Progenitor cell of endocrine pancreas (in vitro differentiated cells): ENCODE measurements around the gene LRP2. TPM values are rescaled to one million over a fixed set of nuclear protein-coding genes. Genes with fewer than 3 reads are reported as not detected.

Source experiments
- DNase-seq: peaks from one replicate; pipeline ENCODE4 v3.0.0; 2021; ENCODE audit warnings: low spot score; ENCODE audit not compliant: unreplicated experiment
- H3K27ac Mint-ChIP-seq: 2 replicates; pipeline ENCODE4 v1.8.0; 2021; ENCODE audit warnings: mild to moderate bottlenecking, moderate library complexity, mixed read lengths
- H3K27me3 Mint-ChIP-seq: 2 replicates; pipeline ENCODE4 v1.8.0; 2021; ENCODE audit warnings: mixed read lengths
- H3K36me3 Mint-ChIP-seq: 2 replicates; pipeline ENCODE4 v1.8.0; 2022; ENCODE audit warnings: mixed read lengths; ENCODE audit not compliant: insufficient read depth
- H3K4me1 Mint-ChIP-seq: 2 replicates; pipeline ENCODE4 v1.8.0; 2021; ENCODE audit warnings: low read depth, mixed read lengths
- H3K4me3 Mint-ChIP-seq: 2 replicates; pipeline ENCODE4 v1.8.0; 2021; ENCODE audit warnings: low read depth, mild to moderate bottlenecking, moderate library complexity, mixed read lengths
- H3K9me3 Mint-ChIP-seq: 2 replicates; pipeline ENCODE4 v1.8.0; 2021; ENCODE audit warnings: low read depth, mixed read lengths
- total RNA-seq: library from RNA; stranded (reverse); gene quantifications from 2 replicates; pipeline ENCODE4 v1.2.1, GENCODE V29; 2021
- TF ChIP-seq, protein P1 (sequence below): fragments of 200-600 bp; sonication (generic); IDR thresholded peaks from one replicate; pipeline ENCODE4 v1.5.0; 2021; ENCODE audit warnings: antibody characterized with exemption, mild to moderate bottlenecking; ENCODE audit not compliant: unreplicated experiment

The LRP2 gene
- total RNA-seq, 1 donor from 2014 or later: 44.4 TPM

DNA sequence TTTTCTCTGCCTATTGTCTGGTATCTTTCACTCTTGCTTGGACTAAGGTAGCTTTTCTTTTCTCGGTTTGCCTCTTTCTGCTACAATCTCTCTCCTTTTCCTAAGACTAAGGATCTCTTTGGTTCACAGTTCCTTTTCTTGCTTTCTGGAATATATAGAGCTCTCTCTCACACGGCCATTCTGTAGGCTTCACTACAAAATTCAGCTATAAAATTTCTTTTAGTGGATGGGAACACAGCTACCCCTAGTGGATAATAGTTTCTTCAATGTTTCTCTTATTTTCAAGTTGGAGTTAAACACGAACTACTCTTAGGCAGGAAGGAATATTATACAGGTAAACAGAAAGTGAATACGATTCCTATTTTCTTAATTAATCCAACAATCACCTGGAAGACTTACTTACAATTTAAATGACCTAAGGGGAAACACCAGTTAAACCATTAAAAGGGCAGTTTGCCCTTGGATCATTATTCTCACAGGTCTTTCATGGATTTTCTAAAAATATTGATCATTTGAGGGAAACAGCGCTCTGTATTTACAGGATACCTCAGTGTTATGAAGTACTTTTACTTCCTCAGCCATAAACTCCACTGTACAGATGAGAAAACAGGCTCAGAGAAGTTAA lies 140.5 kb downstream of the LRP2 start:
- no peak overlapping the region for H3K4me3 Mint-ChIP-seq
- H3K9me3 Mint-ChIP-seq: no peaks in the 10 kb centered on the region
- no peak for DNase-seq
- no peaks in the 10 kb centered on the region for H3K27me3 Mint-ChIP-seq
- H3K4me1 Mint-ChIP-seq: peaks cover 11% of the 10 kb centered on the region
- TF ChIP-seq, protein P1, sequence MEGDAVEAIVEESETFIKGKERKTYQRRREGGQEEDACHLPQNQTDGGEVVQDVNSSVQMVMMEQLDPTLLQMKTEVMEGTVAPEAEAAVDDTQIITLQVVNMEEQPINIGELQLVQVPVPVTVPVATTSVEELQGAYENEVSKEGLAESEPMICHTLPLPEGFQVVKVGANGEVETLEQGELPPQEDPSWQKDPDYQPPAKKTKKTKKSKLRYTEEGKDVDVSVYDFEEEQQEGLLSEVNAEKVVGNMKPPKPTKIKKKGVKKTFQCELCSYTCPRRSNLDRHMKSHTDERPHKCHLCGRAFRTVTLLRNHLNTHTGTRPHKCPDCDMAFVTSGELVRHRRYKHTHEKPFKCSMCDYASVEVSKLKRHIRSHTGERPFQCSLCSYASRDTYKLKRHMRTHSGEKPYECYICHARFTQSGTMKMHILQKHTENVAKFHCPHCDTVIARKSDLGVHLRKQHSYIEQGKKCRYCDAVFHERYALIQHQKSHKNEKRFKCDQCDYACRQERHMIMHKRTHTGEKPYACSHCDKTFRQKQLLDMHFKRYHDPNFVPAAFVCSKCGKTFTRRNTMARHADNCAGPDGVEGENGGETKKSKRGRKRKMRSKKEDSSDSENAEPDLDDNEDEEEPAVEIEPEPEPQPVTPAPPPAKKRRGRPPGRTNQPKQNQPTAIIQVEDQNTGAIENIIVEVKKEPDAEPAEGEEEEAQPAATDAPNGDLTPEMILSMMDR: peak; percentile 56
- no peak overlapping the region for H3K27ac Mint-ChIP-seq
- peaks cover 13% of the 10 kb centered on the region for H3K36me3 Mint-ChIP-seq

DNA sequence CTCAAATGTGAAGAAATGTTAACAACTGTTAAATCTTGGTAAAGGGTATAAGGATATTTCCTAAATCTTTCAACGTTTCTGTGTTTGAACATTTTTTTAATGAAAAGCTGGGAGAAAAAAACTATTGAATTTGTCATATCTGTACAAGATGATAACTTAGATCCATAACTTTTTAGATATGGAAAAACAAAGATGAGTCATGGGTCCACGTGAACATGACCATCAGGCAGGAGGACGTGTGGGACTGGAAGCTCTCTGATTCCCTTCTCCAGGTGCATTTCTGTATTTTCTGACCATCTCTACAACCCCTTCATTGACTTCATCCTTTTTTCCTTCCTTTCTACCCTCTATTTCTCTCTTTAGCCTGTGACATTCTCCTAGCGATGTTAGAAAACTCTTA lies 151.4 kb downstream of the LRP2 start:
- Mint-ChIP-seq H3K27me3 (no peaks in the 10 kb centered on the region), H3K27ac (no peak overlapping the region), H3K4me1 (no peaks in the 10 kb centered on the region), H3K4me3 (no peak overlapping the region), H3K9me3 (no peaks in the 10 kb centered on the region), H3K36me3 (peaks cover 19% of the 10 kb centered on the region)
- TF ChIP-seq, protein P1: no peak
- DNase-seq: no peak

- Mint-ChIP-seq H3K36me3 (peaks cover 33% of the 10 kb centered on the region), H3K27ac (no peak overlapping the region), H3K4me1 (no peaks in the 10 kb centered on the region), H3K4me3 (no peak overlapping the region), H3K27me3 (no peaks in the 10 kb centered on the region), H3K9me3 (no peaks in the 10 kb centered on the region)
- no peak for DNase-seq
- TF ChIP-seq, protein P1: no peak
Measured at GRCh38 chr2:169208026-169208425, 154.3 kb downstream of the LRP2 start.

- DNase-seq: no peak
- Mint-ChIP-seq H3K4me3 (no peak overlapping the region), H3K4me1 (no peaks in the 10 kb centered on the region), H3K36me3 (peaks cover 50% of the 10 kb centered on the region), H3K27ac (no peak overlapping the region), H3K9me3 (no peaks in the 10 kb centered on the region), H3K27me3 (no peaks in the 10 kb centered on the region)
- TF ChIP-seq, protein P1: no peak
Measured at GRCh38 chr2:169205176-169205575, 157.2 kb downstream of the LRP2 start.

GRCh38 chr2:169203952-169204351 lies 158.4 kb downstream of the LRP2 start:
- Mint-ChIP-seq H3K27ac (no peak overlapping the region), H3K4me3 (no peak overlapping the region), H3K9me3 (no peaks in the 10 kb centered on the region), H3K27me3 (no peaks in the 10 kb centered on the region), H3K36me3 (peaks cover 48% of the 10 kb centered on the region), H3K4me1 (no peaks in the 10 kb centered on the region)
- TF ChIP-seq, protein P1: no peak
- no peak for DNase-seq
